Activated CD4-positive, alpha-beta T cell treated with anti-CD3 and anti-CD28 coated beads for 36 hours (primary cell): ENCODE data around the gene POLR2F. TPM values are rescaled to one million over a fixed set of nuclear protein-coding genes. Genes with fewer than 3 reads are reported as not detected.

Experiments
- ATAC-seq: fragments of 200-7000 bp; cut with Tn5 transposase; one replicate; pipeline ENCODE4 v1.10.0; 2021; ENCODE audit warnings: mild to moderate bottlenecking, moderate library complexity
- CTCF ChIA-PET: fragments of 350-600 bp; sonication (Branson Sonifier 250); formaldehyde crosslinking; loops from one replicate; lab custom pipeline; 2021; ENCODE audit warnings: antibody characterized with exemption; lab: Charles Lee
- POLR2A ChIA-PET: fragments of 350-600 bp; sonication (Branson Sonifier 250); formaldehyde crosslinking; loops from one replicate; lab custom pipeline; 2021; ENCODE audit warnings: antibody characterized with exemption, inconsistent platforms; lab: Charles Lee
- DNase-seq: peaks from one replicate; pipeline ENCODE4 v3.0.0-alpha.2; 2020
- H3K27ac Mint-ChIP-seq: one replicate; pipeline ENCODE4 v1.8.0; 2021; ENCODE audit warnings: mixed read lengths
- H3K27me3 Mint-ChIP-seq: one replicate; pipeline ENCODE4 v1.8.0; 2021; ENCODE audit warnings: mixed read lengths
- H3K36me3 Mint-ChIP-seq: one replicate; pipeline ENCODE4 v1.8.0; 2021; ENCODE audit warnings: low read depth, mixed read lengths
- H3K4me1 Mint-ChIP-seq: one replicate; pipeline ENCODE4 v1.8.0; 2021; ENCODE audit warnings: mixed read lengths
- H3K4me3 Mint-ChIP-seq: one replicate; pipeline ENCODE4 v1.8.0; 2021; ENCODE audit warnings: mild to moderate bottlenecking, moderate library complexity, mixed read lengths
- H3K9me3 Mint-ChIP-seq: one replicate; pipeline ENCODE4 v1.8.0; 2021; ENCODE audit warnings: low read depth, mixed read lengths
- intact Hi-C, 2 experiments: fragments of 100-400 bp; cut with DNase I in 1 of 2; cut with micrococcal nuclease in 1 of 2; formaldehyde crosslinking; loops; one replicate each; pipeline versions ENCODE4 v1.14.2 to v1.15.1; 2022 to 2024; cut with DNase I, micrococcal nuclease
- microRNA-seq: library from miRNA; unstranded; fragments of <30 nt; microRNA quantifications from one replicate; pipeline ENCODE4 v1.2.0, GENCODE V29; 2021; ENCODE audit warnings: borderline replicate concordance
- total RNA-seq, 2 experiments: library from RNA; stranded (reverse); gene quantifications; one replicate each; pipeline ENCODE4 v1.2.3, GENCODE V29; 2021

Gene POLR2F
- total RNA-seq, 2 experiments from 2014 or later: 70.5 to 77.8 TPM

- no peaks in the 10 kb centered on the region for H3K9me3 Mint-ChIP-seq
- H3K27me3 Mint-ChIP-seq: no peaks in the 10 kb centered on the region
- H3K4me3 Mint-ChIP-seq: no peak overlapping the region
- POLR2A ChIA-PET: no interaction called here
- intact Hi-C loops: no loop called here
- H3K4me1 Mint-ChIP-seq: no peaks in the 10 kb centered on the region
- no peak overlapping the region for H3K27ac Mint-ChIP-seq
- peaks cover 2% of the 10 kb centered on the region for H3K36me3 Mint-ChIP-seq
- DNase-seq (no peak), ATAC-seq (no peak)
- CTCF ChIA-PET: interaction anchor here (1.5 kb wide), 1 partner anchor 12 kb away, joined by 5 read pairs; no protein-coding TSS in a partner anchor
Measured at GRCh38 chr22:38007330-38007902, 53.9 kb downstream of the POLR2F start.

- ChIA-PET CTCF (interaction anchor here (0.6 to 1.5 kb wide), 2 partner anchors 43 to 338 kb away, joined by 3 to 4 read pairs; no protein-coding TSS in a partner anchor), POLR2A (no interaction called here)
- intact Hi-C loops: no loop called here
- no peak overlapping the region for H3K27ac Mint-ChIP-seq
- ATAC-seq: peak; percentile 23
- no peaks in the 10 kb centered on the region for H3K36me3 Mint-ChIP-seq
- DNase-seq: no peak
- H3K4me3 Mint-ChIP-seq: no peak overlapping the region
- no peaks in the 10 kb centered on the region for H3K27me3 Mint-ChIP-seq
- H3K4me1 Mint-ChIP-seq: no peaks in the 10 kb centered on the region
- H3K9me3 Mint-ChIP-seq: no peaks in the 10 kb centered on the region
Measured at GRCh38 chr22:38009000-38009806, 55.7 kb downstream of the POLR2F start.

DNA sequence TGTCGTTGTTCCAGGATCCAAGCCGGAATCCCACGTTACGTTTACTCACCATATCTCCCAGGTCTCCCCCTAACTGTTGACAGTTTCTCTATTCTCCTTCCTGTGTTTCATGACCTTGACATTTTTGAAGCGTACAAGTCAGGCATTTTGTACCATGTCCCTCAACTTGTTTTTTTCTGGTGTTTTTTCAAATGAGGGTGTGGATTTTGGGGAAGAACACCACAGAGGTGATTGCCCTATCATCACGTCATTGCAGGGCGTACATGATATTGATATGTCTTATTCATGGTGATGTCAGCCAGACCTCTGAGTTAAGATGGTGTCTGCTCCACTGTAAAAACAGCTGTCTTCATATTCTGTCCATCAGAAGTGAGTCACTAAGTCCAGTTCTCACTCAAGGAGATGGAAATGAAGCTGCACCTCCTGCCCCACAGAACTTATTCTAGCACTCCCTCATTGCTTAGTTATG is 59.1 kb downstream of the POLR2F start:
- Mint-ChIP-seq H3K4me1 (no peaks in the 10 kb centered on the region), H3K4me3 (no peak overlapping the region), H3K9me3 (no peaks in the 10 kb centered on the region), H3K27me3 (no peaks in the 10 kb centered on the region), H3K27ac (no peak overlapping the region), H3K36me3 (no peaks in the 10 kb centered on the region)
- POLR2A ChIA-PET: interaction anchor here (0.6 kb wide), 1 partner anchor 267 kb away, joined by 5 read pairs; no protein-coding TSS in a partner anchor
- CTCF ChIA-PET: no interaction called here
- DNase-seq (no peak), ATAC-seq (no peak)
- intact Hi-C loops: loop anchor here in 1 of 2 experiments (10.0 kb wide), 1 partner anchor 892 kb away; no protein-coding TSS in a partner anchor

- DNase-seq (no peak), ATAC-seq (no peak)
- Mint-ChIP-seq H3K9me3 (no peaks in the 10 kb centered on the region), H3K4me3 (no peak overlapping the region), H3K36me3 (no peaks in the 10 kb centered on the region), H3K4me1 (no peaks in the 10 kb centered on the region), H3K27me3 (no peaks in the 10 kb centered on the region), H3K27ac (no peak overlapping the region)
- intact Hi-C loops: loop anchor here in 1 of 2 experiments (10.0 kb wide), 1 partner anchor 891 kb away; no protein-coding TSS in a partner anchor
- CTCF ChIA-PET: no interaction called here
- POLR2A ChIA-PET: no interaction called here
Measured at GRCh38 chr22:38014083-38014482, 60.6 kb downstream of the POLR2F start.

- intact Hi-C loops: loop anchor here in 1 of 2 experiments (10.0 kb wide), 1 partner anchor 888 kb away; no protein-coding TSS in a partner anchor
- H3K9me3 Mint-ChIP-seq: no peaks in the 10 kb centered on the region
- H3K27me3 Mint-ChIP-seq: no peaks in the 10 kb centered on the region
- DNase-seq (no peak), ATAC-seq (no peak)
- no peak overlapping the region for H3K27ac Mint-ChIP-seq
- no peaks in the 10 kb centered on the region for H3K36me3 Mint-ChIP-seq
- POLR2A ChIA-PET: no interaction called here
- CTCF ChIA-PET: no interaction called here
- H3K4me3 Mint-ChIP-seq: no peak overlapping the region
- H3K4me1 Mint-ChIP-seq: no peaks in the 10 kb centered on the region
Measured at GRCh38 chr22:38016182-38017151, 63.0 kb downstream of the POLR2F start.

DNA sequence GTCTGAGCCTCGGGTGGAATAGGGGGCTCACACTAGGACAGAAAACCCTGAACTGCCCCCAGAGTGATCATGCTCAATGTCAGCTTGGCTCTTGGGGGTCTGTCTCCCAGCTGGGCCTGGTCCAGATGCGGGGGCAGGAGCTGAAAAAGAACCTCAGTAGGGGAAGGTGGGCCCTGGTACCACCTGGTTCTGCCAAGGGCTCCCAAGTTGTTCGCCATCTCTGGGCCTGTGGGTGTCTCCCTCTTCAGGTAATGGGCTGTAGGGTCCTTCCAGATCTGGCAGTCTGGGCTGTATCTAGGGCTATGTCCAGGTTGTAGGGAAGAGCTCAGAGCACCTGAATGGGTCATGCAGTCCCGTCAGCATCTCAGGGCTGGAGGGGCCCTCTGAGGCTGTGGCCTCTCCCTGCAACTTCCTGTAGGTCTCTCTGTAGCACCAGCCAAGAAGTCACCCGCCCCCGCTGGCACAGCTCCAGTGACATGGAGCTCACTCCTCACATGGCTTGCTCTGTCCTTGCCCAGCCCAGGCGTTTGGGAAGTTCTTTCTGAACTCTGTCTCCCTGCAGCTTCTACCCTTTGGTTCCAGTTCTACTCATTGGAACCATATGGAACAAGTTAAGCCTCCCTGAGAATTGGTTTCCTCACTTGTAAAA is 63.9 kb downstream of the POLR2F start:
- no peaks in the 10 kb centered on the region for H3K36me3 Mint-ChIP-seq
- intact Hi-C loops: loop anchor here in 1 of 2 experiments (10.0 kb wide), 1 partner anchor 887 kb away; no protein-coding TSS in a partner anchor
- POLR2A ChIA-PET: no interaction called here

DNA sequence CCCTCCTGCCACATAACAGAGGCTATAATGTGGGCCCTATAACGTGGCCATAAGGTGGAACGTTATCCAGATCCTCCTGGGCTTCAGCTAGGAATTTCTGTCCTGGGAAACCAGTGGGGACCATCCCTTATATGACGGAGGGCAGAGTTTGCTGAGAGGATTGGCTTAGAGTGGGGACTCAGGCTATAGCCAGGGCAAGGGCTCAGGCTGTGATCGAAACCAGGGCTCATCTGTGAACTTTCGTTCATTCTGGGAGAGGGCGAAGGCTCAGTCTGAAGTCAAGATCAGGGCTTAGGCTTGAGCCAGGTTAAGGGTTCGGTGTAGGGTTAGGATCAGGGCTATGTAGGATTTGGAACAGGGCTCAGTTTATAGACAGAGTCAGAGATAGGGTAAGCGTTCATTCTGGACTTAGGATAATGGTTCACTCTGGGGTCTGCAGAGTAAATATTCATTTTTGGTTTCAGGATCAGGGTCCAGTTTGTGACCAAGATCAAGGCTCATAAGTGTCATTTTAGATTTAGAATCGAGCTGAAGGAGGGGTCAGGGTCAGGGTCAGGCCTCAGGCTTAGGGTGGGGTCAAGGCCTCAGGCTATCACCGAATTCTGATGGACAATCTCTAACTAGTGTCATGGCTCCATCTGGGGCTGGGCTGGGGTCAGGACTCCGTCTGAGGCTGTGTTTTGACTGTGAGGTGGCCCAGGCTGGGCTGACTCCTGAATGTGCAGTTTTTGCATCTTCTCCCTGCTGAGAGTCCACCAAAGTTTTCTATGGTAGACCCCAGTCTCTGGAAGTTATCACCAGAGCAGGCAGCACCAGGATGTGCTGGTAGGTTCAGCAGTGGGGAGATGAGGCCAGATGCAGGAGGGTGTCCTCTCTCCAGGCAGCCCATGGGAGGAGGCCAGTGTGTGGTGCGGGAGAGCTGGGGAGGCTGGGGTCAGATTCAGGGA is 64.7 kb downstream of the POLR2F start:
- H3K9me3 Mint-ChIP-seq: no peaks in the 10 kb centered on the region

More for the DNA sequence above, 63.9 kb downstream of the POLR2F start:
- CTCF ChIA-PET: interaction anchor here (0.6 to 0.7 kb wide), 2 partner anchors 16 to 98 kb away, joined by 3 read pairs; no protein-coding TSS in a partner anchor
- no peaks in the 10 kb centered on the region for H3K27me3 Mint-ChIP-seq
- no peaks in the 10 kb centered on the region for H3K4me1 Mint-ChIP-seq
- H3K9me3 Mint-ChIP-seq: no peaks in the 10 kb centered on the region
- DNase-seq (no peak), ATAC-seq (no peak)
- no peak overlapping the region for H3K4me3 Mint-ChIP-seq
- H3K27ac Mint-ChIP-seq: no peak overlapping the region

More for the DNA sequence above, 64.7 kb downstream of the POLR2F start:
- Mint-ChIP-seq H3K4me1 (no peaks in the 10 kb centered on the region), H3K27me3 (no peaks in the 10 kb centered on the region), H3K4me3 (no peak overlapping the region), H3K36me3 (no peaks in the 10 kb centered on the region), H3K27ac (no peak overlapping the region)
- ATAC-seq: no peak
- DNase-seq: no peak
- intact Hi-C loops: loop anchor here in 1 of 2 experiments (10.0 kb wide), 1 partner anchor 887 kb away; no protein-coding TSS in a partner anchor
- POLR2A ChIA-PET: no interaction called here
- CTCF ChIA-PET: interaction anchor here (0.6 to 0.7 kb wide), 2 partner anchors 15 to 99 kb away, joined by 3 read pairs; no protein-coding TSS in a partner anchor

Small RNAs within 50 kb of the gene (microRNA-seq; reads per million reads assigned to microRNA genes)
- gene MIR4534 (not detected), gene MIR6820 (5.6 reads per million, percentile 18 among the genes with 10 or more reads in this experiment)

Other genes with a start within 250 kb of the POLR2F start
- gene GCAT, start 145.8 kb upstream of the POLR2F start, total RNA-seq: 10 to 100 TPM; 21.3 to 22.4 TPM
- gene GALR3, start 130.3 kb upstream of the POLR2F start, total RNA-seq: under 1 TPM in 1 of 2 experiments, not detected in 1; 0.21 TPM
- gene ANKRD54, start 109.4 kb upstream of the POLR2F start, total RNA-seq: 10 to 100 TPM; 18.6 to 20.1 TPM
- gene EIF3L, start 104.3 kb upstream of the POLR2F start, total RNA-seq: 100 to 1,000 TPM; 632 to 670 TPM
- 10 to 100 TPM; 11.2 to 11.8 TPM for gene MICALL1, start 47.4 kb upstream of the POLR2F start, total RNA-seq
- under 1 TPM in 1 of 2 experiments, not detected in 1; 0.16 TPM for gene C22orf23, start 98 bp upstream of the POLR2F start, total RNA-seq
- not detected for gene SOX10, start 30.9 kb downstream of the POLR2F start, total RNA-seq
- gene PICK1, start 103.7 kb downstream of the POLR2F start, total RNA-seq: 10 to 100 TPM; 14.9 to 17.2 TPM
- not detected for gene SLC16A8, start 130.5 kb downstream of the POLR2F start, total RNA-seq
- gene BAIAP2L2, start 157.0 kb downstream of the POLR2F start, total RNA-seq: under 1 TPM; 0.71 to 0.88 TPM
- gene PLA2G6, start 228.1 kb downstream of the POLR2F start, total RNA-seq: 10 to 100 TPM; 54.0 to 57.3 TPM
- 1 to 10 TPM; 8.3 to 9.4 TPM for gene MAFF, start 248.3 kb downstream of the POLR2F start, total RNA-seq